NK-92 (cell line): ENCODE data around the gene CDC42SE2.
"Not testable (repeated sequence)": the region's sequence is repeated elsewhere in the genome, so short reads cannot be mapped to it uniquely, and the experiment has no call there.

Experiments
- DNase-seq: peaks from one replicate; lab custom pipeline; 2025; ENCODE audit not compliant: unreplicated experiment; lab: John Stamatoyannopoulos, UW

The CDC42SE2 gene

GRCh38 chr5:131250751-131251475 is 12.9 kb upstream of the CDC42SE2 start:
- DNase-seq = no peak

- DNase-seq = no peak
Observed at GRCh38 chr5:131252824-131253171, 11.1 kb upstream of the CDC42SE2 start.

- DNase-seq = not testable (repeated sequence)
Observed at GRCh38 chr5:131254025-131254424, 9.8 kb upstream of the CDC42SE2 start.

- DNase-seq = no peak
Observed at GRCh38 chr5:131254741-131255140, 9.1 kb upstream of the CDC42SE2 start.

- no peak for DNase-seq
Observed at GRCh38 chr5:131256507-131256823, 7.4 kb upstream of the CDC42SE2 start.

GRCh38 chr5:131258733-131259132 is 5.1 kb upstream of the CDC42SE2 start:
- DNase-seq = no peak

- DNase-seq = no peak
Observed at GRCh38 chr5:131259326-131259725, 4.5 kb upstream of the CDC42SE2 start.

GRCh38 chr5:131260895-131261294 is 3.0 kb upstream of the CDC42SE2 start:
- no peak for DNase-seq

GRCh38 chr5:131261483-131261882 is 2.4 kb upstream of the CDC42SE2 start:
- no peak for DNase-seq

GRCh38 chr5:131262953-131263541 is 806 bp upstream of the CDC42SE2 start:
- DNase-seq = no peak

GRCh38 chr5:131264451-131265099 is 722 bp downstream of the CDC42SE2 start:
- DNase-seq = no peak

- DNase-seq = no peak
Observed at GRCh38 chr5:131265311-131265803, 1.5 kb downstream of the CDC42SE2 start.

GRCh38 chr5:131266370-131267060 is 2.7 kb downstream of the CDC42SE2 start:
- DNase-seq = no peak

- no peak for DNase-seq
Observed at GRCh38 chr5:131268758-131269370, 5.0 kb downstream of the CDC42SE2 start.

- DNase-seq = no peak
Observed at GRCh38 chr5:131270809-131271208, 7.0 kb downstream of the CDC42SE2 start.

GRCh38 chr5:131271888-131272287 is 8.0 kb downstream of the CDC42SE2 start:
- not testable (repeated sequence) for DNase-seq

GRCh38 chr5:131272307-131272706 is 8.5 kb downstream of the CDC42SE2 start:
- no peak for DNase-seq

GRCh38 chr5:131272724-131273123 is 8.9 kb downstream of the CDC42SE2 start:
- no peak for DNase-seq

- DNase-seq = no peak
Observed at GRCh38 chr5:131274326-131275063, 10.6 kb downstream of the CDC42SE2 start.

- no peak for DNase-seq
Observed at GRCh38 chr5:131276072-131276471, 12.2 kb downstream of the CDC42SE2 start.

- no peak for DNase-seq
Observed at GRCh38 chr5:131277447-131277846, 13.6 kb downstream of the CDC42SE2 start.
